HepG2 (cell line): ENCODE results near the gene JSRP1. TPM values are rescaled to one million over a fixed set of nuclear protein-coding genes. Genes with fewer than 3 reads are reported as not detected.

ENCODE experiments used
- BORCS8-MEF2B ChIP-seq: sonication (generic); formaldehyde crosslinking; IDR thresholded peaks from 2 replicates; pipeline ENCODE4 v1.8.0; 2022; ENCODE audit warnings: mild to moderate bottlenecking, missing genetic modification reagents
- IRF2 ChIP-seq: IDR thresholded peaks from 2 replicates; pipeline ENCODE4 v1.6.1; 2018; ENCODE audit warnings: missing genetic modification reagents, missing compliant biosample characterization
- MED1 ChIP-seq: sonication (generic); formaldehyde crosslinking; IDR thresholded peaks from 2 replicates; pipeline ENCODE4 v1.4.0; 2020; ENCODE audit warnings: missing genetic modification reagents
- NCOA5 ChIP-seq: sonication (generic); formaldehyde crosslinking; IDR thresholded peaks from 2 replicates; pipeline ENCODE4 v1.4.0; 2020; ENCODE audit warnings: missing genetic modification reagents
- NFIB ChIP-seq: sonication (generic); formaldehyde crosslinking; IDR thresholded peaks from 2 replicates; pipeline ENCODE4 v1.9.0; 2021; ENCODE audit warnings: missing genetic modification reagents, mild to moderate bottlenecking, borderline replicate concordance
- SSRP1 ChIP-seq: IDR thresholded peaks from 2 replicates; pipeline ENCODE4 v1.6.1; 2016; ENCODE audit warnings: control low read depth
- WIZ ChIP-seq: sonication (generic); formaldehyde crosslinking; IDR thresholded peaks from 2 replicates; pipeline ENCODE4 v1.5.1; 2020; ENCODE audit warnings: mild to moderate bottlenecking, missing genetic modification reagents
- ZFP82 ChIP-seq: sonication (generic); formaldehyde crosslinking; IDR thresholded peaks from 2 replicates; pipeline ENCODE4 v1.5.1; 2020; ENCODE audit warnings: mild to moderate bottlenecking, missing genetic modification reagents, borderline replicate concordance
- ZNF17 ChIP-seq: sonication (generic); formaldehyde crosslinking; IDR thresholded peaks from 2 replicates; pipeline ENCODE4 v1.5.0; 2020; ENCODE audit warnings: mild to moderate bottlenecking, missing genetic modification reagents
- ZNF225 ChIP-seq: sonication (generic); formaldehyde crosslinking; IDR thresholded peaks from 2 replicates; pipeline ENCODE4 v1.4.0; 2020; ENCODE audit warnings: mild to moderate bottlenecking, missing genetic modification reagents
- ZNF556 ChIP-seq: sonication (generic); formaldehyde crosslinking; IDR thresholded peaks from 2 replicates; pipeline ENCODE4 v1.4.0; 2020; ENCODE audit warnings: mild to moderate bottlenecking, missing genetic modification reagents, borderline replicate concordance
- ZNF703 ChIP-seq: sonication (generic); formaldehyde crosslinking; IDR thresholded peaks from 2 replicates; pipeline ENCODE4 v1.5.1; 2020; ENCODE audit warnings: missing genetic modification reagents, mild to moderate bottlenecking, moderate library complexity, borderline replicate concordance
- ZNF749 ChIP-seq: sonication (generic); formaldehyde crosslinking; IDR thresholded peaks from 2 replicates; pipeline ENCODE4 v1.8.0; 2022; ENCODE audit warnings: mild to moderate bottlenecking, missing genetic modification reagents, moderate library complexity, borderline replicate concordance
- polyA plus RNA-seq, 8 experiments: library from polyadenylated mRNA; depleted of rRNA in 3 of 8; stranded (reverse) in 7 of 8; unstranded in 1 of 8; fragments of >200 nt; fragmentation: Illumina TruSeq in 4 of 8; extraction: Trizol in 4 of 8; gene quantifications; 2 replicates each; pipeline versions ENCODE4 v1.2.1 to v1.2.3, GENCODE V29; 2011 to 2016; ENCODE audit warnings: low read depth in 4 of 8, missing spikeins in 1 of 8, mixed read lengths in 1 of 8; ENCODE audit not compliant: insufficient read depth in 1 of 8
- total RNA-seq, 5 experiments: library from RNA; depleted of rRNA; stranded (reverse); fragments of >200 nt; fragmentation: Illumina TruSeq; extraction: Trizol; gene quantifications; 2 replicates each; pipeline ENCODE4 v1.2.3, GENCODE V29; 2016; ENCODE audit warnings: low read depth in 1 of 5
- TF ChIP-seq, protein P1 (sequence below): sonication (generic); formaldehyde crosslinking; IDR thresholded peaks from 2 replicates; pipeline ENCODE4 v1.5.0; 2020; ENCODE audit warnings: missing genetic modification reagents
- TF ChIP-seq, protein P2 (sequence below): sonication (generic); formaldehyde crosslinking; IDR thresholded peaks from 2 replicates; pipeline ENCODE4 v1.4.0; 2020; ENCODE audit warnings: missing genetic modification reagents, borderline replicate concordance
- TF ChIP-seq, protein P3 (sequence below): IDR thresholded peaks from 2 replicates; pipeline ENCODE4 v1.6.1; 2016; ENCODE audit warnings: low read depth, missing genetic modification reagents, missing compliant biosample characterization
- TF ChIP-seq, protein P4 (sequence below): IDR thresholded peaks from 2 replicates; pipeline ENCODE4 v1.6.1; 2016
- TF ChIP-seq, protein P5 (sequence below): IDR thresholded peaks from 2 replicates; pipeline ENCODE4 v1.6.1; 2016; ENCODE audit warnings: mild to moderate bottlenecking

JSRP1 gene
- total and polyA plus RNA-seq, 2 of the 13 experiments (the other 11 are each of a cell fraction or from before 2014, with no cell fraction given), result 0.16 to 0.38 TPM

DNA sequence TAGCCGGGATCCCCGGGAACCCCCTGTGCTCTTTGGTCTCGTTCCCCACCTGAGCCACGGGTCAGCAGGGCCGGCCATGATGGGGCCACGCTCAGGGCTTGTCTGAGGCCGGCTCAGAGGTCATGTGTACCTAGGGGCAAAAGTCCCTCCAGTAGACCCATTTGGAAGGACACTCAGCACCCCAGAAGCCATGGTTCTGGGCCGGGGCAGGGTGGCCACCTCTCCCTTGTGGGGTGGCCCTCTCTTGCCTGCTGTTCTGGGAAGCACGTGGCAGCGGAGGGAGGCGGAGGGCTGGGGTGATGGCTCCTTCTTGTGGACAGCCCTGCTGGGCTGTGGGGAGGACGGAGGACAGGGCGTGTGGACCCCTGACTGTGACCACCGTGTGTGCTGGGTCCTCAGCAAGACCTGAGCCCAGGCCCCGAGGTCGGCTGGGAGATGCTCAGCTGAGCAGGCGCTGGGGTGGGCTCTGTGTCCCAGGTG is 32.2 kb upstream of the JSRP1 start (continued):
- TF ChIP-seq, protein P1, sequence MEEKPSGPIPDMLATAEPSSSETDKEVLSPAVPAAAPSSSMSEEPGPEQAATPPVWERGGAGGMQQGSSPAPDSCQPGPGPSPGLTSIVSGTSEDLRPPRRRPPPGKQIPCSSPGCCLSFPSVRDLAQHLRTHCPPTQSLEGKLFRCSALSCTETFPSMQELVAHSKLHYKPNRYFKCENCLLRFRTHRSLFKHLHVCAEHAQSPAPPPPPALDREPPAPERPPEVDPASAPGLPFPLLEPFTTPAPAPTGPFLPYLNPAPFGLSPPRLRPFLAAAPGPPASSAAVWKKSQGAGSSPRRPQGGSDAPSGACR (CRISPR knock-in tag), result 0 out of 2 replicates have a peak, but pooled peaks have one; percentile 29
- TF ChIP-seq NFIB (CRISPR knock-in tag) (peak; percentile 81; the same call in 1 of the 2 replicates), ZFP82 (CRISPR knock-in tag) (no peak), WIZ (CRISPR knock-in tag) (no peak), ZNF17 (CRISPR knock-in tag) (no peak), ZNF225 (CRISPR knock-in tag) (no peak; the same call in 1 of the 2 replicates), IRF2 (CRISPR knock-in tag) (no peak), ZNF703 (CRISPR knock-in tag) (no peak), SSRP1 (CRISPR knock-in tag) (no peak), MED1 (CRISPR knock-in tag) (peak; percentile 74), BORCS8-MEF2B (no peak), ZNF556 (0 out of 2 replicates have a peak, but pooled peaks have one; percentile 39), ZNF749 (CRISPR knock-in tag) (no peak), NCOA5 (CRISPR knock-in tag) (no peak)
- TF ChIP-seq, protein P2, sequence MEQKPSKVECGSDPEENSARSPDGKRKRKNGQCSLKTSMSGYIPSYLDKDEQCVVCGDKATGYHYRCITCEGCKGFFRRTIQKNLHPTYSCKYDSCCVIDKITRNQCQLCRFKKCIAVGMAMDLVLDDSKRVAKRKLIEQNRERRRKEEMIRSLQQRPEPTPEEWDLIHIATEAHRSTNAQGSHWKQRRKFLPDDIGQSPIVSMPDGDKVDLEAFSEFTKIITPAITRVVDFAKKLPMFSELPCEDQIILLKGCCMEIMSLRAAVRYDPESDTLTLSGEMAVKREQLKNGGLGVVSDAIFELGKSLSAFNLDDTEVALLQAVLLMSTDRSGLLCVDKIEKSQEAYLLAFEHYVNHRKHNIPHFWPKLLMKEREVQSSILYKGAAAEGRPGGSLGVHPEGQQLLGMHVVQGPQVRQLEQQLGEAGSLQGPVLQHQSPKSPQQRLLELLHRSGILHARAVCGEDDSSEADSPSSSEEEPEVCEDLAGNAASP (CRISPR knock-in tag), result peak; percentile 19; the same call in 1 of the 2 replicates
- TF ChIP-seq, protein P3, sequence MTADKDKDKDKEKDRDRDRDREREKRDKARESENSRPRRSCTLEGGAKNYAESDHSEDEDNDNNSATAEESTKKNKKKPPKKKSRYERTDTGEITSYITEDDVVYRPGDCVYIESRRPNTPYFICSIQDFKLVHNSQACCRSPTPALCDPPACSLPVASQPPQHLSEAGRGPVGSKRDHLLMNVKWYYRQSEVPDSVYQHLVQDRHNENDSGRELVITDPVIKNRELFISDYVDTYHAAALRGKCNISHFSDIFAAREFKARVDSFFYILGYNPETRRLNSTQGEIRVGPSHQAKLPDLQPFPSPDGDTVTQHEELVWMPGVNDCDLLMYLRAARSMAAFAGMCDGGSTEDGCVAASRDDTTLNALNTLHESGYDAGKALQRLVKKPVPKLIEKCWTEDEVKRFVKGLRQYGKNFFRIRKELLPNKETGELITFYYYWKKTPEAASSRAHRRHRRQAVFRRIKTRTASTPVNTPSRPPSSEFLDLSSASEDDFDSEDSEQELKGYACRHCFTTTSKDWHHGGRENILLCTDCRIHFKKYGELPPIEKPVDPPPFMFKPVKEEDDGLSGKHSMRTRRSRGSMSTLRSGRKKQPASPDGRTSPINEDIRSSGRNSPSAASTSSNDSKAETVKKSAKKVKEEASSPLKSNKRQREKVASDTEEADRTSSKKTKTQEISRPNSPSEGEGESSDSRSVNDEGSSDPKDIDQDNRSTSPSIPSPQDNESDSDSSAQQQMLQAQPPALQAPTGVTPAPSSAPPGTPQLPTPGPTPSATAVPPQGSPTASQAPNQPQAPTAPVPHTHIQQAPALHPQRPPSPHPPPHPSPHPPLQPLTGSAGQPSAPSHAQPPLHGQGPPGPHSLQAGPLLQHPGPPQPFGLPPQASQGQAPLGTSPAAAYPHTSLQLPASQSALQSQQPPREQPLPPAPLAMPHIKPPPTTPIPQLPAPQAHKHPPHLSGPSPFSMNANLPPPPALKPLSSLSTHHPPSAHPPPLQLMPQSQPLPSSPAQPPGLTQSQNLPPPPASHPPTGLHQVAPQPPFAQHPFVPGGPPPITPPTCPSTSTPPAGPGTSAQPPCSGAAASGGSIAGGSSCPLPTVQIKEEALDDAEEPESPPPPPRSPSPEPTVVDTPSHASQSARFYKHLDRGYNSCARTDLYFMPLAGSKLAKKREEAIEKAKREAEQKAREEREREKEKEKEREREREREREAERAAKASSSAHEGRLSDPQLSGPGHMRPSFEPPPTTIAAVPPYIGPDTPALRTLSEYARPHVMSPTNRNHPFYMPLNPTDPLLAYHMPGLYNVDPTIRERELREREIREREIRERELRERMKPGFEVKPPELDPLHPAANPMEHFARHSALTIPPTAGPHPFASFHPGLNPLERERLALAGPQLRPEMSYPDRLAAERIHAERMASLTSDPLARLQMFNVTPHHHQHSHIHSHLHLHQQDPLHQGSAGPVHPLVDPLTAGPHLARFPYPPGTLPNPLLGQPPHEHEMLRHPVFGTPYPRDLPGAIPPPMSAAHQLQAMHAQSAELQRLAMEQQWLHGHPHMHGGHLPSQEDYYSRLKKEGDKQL (CRISPR knock-in tag), result no peak
- TF ChIP-seq, protein P4, sequence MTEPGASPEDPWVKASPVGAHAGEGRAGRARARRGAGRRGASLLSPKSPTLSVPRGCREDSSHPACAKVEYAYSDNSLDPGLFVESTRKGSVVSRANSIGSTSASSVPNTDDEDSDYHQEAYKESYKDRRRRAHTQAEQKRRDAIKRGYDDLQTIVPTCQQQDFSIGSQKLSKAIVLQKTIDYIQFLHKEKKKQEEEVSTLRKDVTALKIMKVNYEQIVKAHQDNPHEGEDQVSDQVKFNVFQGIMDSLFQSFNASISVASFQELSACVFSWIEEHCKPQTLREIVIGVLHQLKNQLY, result peak; percentile 57; the same call in 1 of the 2 replicates
- TF ChIP-seq, protein P5, sequence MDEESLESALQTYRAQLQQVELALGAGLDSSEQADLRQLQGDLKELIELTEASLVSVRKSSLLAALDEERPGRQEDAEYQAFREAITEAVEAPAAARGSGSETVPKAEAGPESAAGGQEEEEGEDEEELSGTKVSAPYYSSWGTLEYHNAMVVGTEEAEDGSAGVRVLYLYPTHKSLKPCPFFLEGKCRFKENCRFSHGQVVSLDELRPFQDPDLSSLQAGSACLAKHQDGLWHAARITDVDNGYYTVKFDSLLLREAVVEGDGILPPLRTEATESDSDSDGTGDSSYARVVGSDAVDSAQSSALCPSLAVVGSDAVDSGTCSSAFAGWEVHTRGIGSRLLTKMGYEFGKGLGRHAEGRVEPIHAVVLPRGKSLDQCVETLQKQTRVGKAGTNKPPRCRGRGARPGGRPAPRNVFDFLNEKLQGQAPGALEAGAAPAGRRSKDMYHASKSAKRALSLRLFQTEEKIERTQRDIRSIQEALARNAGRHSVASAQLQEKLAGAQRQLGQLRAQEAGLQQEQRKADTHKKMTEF (CRISPR knock-in tag), result peak; percentile 35; the same call in 1 of the 2 replicates
